ENCODE results near the gene COL6A1.

DNA sequence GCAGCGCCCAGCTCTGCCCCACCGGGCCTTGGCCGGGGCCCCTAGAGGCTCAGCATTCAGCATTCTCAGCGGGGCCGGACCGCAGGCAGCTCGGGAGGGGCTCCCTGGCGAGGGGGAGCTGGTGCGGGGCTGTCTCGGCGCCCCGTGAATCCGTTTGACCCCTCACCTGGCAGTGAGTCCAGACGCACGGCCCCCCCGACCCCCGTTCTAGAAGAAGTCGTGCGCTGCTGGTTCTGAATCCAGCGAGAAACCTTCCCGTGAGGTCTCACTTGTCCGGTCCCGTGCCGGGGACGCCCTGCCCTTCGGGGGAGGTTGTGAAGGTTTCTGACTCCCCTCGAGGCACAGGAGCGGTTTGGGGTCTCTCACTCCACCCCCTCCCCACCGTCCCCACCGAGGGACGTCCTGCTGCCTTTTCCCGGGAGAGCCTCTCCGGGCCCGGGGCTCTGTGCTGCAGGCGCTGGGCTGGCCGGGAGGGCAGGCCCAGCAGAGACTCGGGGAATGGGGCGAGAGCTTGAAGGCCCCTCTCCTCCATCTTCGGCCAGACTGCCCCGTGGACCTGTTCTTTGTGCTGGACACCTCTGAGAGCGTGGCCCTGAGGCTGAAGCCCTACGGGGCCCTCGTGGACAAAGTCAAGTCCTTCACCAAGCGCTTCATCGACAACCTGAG lies 655 bp downstream of the COL6A1 start:
- TF ChIP-seq, protein P1, sequence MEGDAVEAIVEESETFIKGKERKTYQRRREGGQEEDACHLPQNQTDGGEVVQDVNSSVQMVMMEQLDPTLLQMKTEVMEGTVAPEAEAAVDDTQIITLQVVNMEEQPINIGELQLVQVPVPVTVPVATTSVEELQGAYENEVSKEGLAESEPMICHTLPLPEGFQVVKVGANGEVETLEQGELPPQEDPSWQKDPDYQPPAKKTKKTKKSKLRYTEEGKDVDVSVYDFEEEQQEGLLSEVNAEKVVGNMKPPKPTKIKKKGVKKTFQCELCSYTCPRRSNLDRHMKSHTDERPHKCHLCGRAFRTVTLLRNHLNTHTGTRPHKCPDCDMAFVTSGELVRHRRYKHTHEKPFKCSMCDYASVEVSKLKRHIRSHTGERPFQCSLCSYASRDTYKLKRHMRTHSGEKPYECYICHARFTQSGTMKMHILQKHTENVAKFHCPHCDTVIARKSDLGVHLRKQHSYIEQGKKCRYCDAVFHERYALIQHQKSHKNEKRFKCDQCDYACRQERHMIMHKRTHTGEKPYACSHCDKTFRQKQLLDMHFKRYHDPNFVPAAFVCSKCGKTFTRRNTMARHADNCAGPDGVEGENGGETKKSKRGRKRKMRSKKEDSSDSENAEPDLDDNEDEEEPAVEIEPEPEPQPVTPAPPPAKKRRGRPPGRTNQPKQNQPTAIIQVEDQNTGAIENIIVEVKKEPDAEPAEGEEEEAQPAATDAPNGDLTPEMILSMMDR (IDR thresholded peaks at IDR 0.05; ENCODE audit: low read depth, low read length), result no peak
- TF ChIP-seq EZH2phosphoT487 (IDR thresholded peaks at IDR 0.05; ENCODE audit: low read depth), result no peak

Data from OCI-LY3 (cell line).